ENCODE data around the gene INTS1. TPM values are rescaled to one million over a fixed set of nuclear protein-coding genes. Genes with fewer than 3 reads are reported as not detected.
A peak's percentile ranks its signal among the peaks of the same experiment; 100 is the strongest.

INTS1 gene
- total RNA-seq, 1 donor from 2014 or later = 91.0 TPM

DNA sequence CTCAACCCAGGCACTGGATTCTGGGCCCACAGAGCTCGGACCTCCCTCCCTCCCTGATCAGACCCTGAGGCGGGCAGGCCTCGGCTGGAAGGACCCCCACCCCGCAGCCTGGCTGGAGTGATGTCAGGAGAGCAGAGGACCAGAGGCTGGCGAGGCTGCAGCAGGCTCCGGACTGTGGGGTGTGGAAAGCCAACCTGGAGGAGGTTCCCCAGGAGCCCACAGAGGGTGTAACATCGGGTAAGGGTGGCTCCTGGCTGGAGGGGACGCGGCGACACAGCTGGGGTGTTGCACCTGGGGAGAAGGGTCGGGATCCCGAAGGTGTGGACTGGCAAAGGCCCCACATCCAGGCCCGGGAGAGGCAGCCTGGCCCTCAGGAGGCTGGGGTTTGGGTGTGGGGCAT, 36.0 kb downstream of the INTS1 start:
- Mint-ChIP-seq H3K36me3 (ENCODE audit: low read depth) (no peaks in the 10 kb centered on the region), H3K9me3 (no peaks in the 10 kb centered on the region), H3K27me3 (ENCODE audit: low read depth) (no peaks in the 10 kb centered on the region), H3K4me1 (ENCODE audit: low read depth) (no peaks in the 10 kb centered on the region), H3K27ac (no peak overlapping the region), H3K4me3 (ENCODE audit: low read depth) (no peak overlapping the region)
- no peak for DNase-seq (ENCODE audit: low spot score)
- intact Hi-C loops (cut with micrococcal nuclease) = no loop called here

GRCh38 chr7:1466524-1467271, 37.5 kb downstream of the INTS1 start:
- no peak for DNase-seq (ENCODE audit: low spot score)
- no peak overlapping the region for H3K4me3 Mint-ChIP-seq (ENCODE audit: low read depth)
- intact Hi-C loops (cut with micrococcal nuclease) = no loop called here
- H3K36me3 Mint-ChIP-seq (ENCODE audit: low read depth) = no peaks in the 10 kb centered on the region
- H3K4me1 Mint-ChIP-seq (ENCODE audit: low read depth) = no peaks in the 10 kb centered on the region
- H3K27ac Mint-ChIP-seq = no peak overlapping the region
- no peaks in the 10 kb centered on the region for H3K27me3 Mint-ChIP-seq (ENCODE audit: low read depth)
- no peaks in the 10 kb centered on the region for H3K9me3 Mint-ChIP-seq

DNA sequence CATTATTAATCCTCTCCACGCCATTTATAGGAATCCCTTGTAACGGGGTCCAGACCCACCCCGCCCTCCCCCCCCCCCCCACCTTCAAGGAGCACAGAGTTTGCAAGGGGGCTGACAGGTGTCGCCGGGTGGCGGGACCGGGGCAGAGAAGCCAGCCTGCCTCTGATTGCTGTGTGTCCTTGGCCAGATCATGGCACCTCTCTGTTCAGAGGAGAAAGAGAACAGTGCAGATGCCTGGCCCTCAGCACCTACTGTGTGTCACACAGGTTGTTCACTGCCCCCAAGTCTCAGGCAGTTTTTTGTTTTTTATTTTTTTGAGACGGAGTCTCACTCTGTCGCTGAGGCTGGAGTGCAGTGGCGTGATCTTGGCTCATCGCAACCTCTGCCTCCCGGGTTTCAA, 39.5 kb downstream of the INTS1 start:
- Mint-ChIP-seq H3K27me3 (ENCODE audit: low read depth) (no peaks in the 10 kb centered on the region), H3K4me1 (ENCODE audit: low read depth) (no peaks in the 10 kb centered on the region), H3K36me3 (ENCODE audit: low read depth) (no peaks in the 10 kb centered on the region), H3K9me3 (no peaks in the 10 kb centered on the region), H3K4me3 (ENCODE audit: low read depth) (no peak overlapping the region), H3K27ac (no peak overlapping the region)
- intact Hi-C loops (cut with micrococcal nuclease) = no loop called here
- no peak for DNase-seq (ENCODE audit: low spot score)

GRCh38 chr7:1463676-1464223, 40.4 kb downstream of the INTS1 start:
- H3K4me3 Mint-ChIP-seq (ENCODE audit: low read depth) = no peak overlapping the region
- H3K27ac Mint-ChIP-seq = no peak overlapping the region
- H3K27me3 Mint-ChIP-seq (ENCODE audit: low read depth) = no peaks in the 10 kb centered on the region

DNA sequence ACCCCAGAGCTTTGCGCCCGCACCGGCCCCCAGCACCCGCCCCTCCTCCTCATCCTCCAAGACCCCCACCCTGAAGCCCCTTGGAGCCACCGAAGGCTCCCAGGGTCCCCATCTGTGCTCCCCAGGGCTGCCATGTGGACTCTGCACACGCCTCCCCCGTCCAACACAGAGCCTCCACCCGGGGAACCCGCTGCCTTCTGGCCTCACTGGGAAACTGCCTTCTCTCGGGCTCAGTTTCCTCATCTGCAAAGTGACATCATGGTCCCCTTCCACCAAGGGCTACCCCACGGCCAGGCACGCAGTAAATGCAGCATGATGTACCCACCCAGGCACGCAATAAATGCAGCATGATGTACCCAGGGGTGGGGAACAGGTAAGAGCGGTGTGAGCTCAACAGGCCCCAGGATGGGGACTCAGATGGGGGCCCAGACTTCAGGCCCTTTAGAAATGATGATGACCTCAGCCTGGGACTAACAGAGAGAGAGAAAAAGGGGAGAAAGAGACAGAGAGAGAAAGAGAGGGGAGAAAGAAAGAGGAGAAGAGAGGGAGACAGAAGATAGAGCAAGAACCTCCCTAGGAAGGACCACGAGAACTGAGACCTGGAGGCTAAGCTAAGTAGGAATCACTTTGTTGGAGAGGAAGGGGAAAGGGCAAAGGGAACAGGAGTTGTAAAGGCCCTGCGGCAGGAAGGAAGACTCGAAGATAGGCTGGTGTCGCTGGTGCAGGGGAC, 42.4 kb downstream of the INTS1 start:
- intact Hi-C loops (cut with micrococcal nuclease) = no loop called here
- H3K4me1 Mint-ChIP-seq (ENCODE audit: low read depth) = no peaks in the 10 kb centered on the region
- no peaks in the 10 kb centered on the region for H3K36me3 Mint-ChIP-seq (ENCODE audit: low read depth)
- peak overlapping the region; percentile 6 for H3K4me3 Mint-ChIP-seq (ENCODE audit: low read depth)
- DNase-seq (ENCODE audit: low spot score) = no peak
- peaks cover 6% of the 10 kb centered on the region for H3K27me3 Mint-ChIP-seq (ENCODE audit: low read depth)
- no peak overlapping the region for H3K27ac Mint-ChIP-seq
- no peaks in the 10 kb centered on the region for H3K9me3 Mint-ChIP-seq

More at GRCh38 chr7:1463676-1464223, 40.4 kb downstream of the INTS1 start:
- no peaks in the 10 kb centered on the region for H3K4me1 Mint-ChIP-seq (ENCODE audit: low read depth)
- no peak for DNase-seq (ENCODE audit: low spot score)
- intact Hi-C loops (cut with micrococcal nuclease) = no loop called here
- H3K36me3 Mint-ChIP-seq (ENCODE audit: low read depth) = no peaks in the 10 kb centered on the region
- no peaks in the 10 kb centered on the region for H3K9me3 Mint-ChIP-seq

DNA sequence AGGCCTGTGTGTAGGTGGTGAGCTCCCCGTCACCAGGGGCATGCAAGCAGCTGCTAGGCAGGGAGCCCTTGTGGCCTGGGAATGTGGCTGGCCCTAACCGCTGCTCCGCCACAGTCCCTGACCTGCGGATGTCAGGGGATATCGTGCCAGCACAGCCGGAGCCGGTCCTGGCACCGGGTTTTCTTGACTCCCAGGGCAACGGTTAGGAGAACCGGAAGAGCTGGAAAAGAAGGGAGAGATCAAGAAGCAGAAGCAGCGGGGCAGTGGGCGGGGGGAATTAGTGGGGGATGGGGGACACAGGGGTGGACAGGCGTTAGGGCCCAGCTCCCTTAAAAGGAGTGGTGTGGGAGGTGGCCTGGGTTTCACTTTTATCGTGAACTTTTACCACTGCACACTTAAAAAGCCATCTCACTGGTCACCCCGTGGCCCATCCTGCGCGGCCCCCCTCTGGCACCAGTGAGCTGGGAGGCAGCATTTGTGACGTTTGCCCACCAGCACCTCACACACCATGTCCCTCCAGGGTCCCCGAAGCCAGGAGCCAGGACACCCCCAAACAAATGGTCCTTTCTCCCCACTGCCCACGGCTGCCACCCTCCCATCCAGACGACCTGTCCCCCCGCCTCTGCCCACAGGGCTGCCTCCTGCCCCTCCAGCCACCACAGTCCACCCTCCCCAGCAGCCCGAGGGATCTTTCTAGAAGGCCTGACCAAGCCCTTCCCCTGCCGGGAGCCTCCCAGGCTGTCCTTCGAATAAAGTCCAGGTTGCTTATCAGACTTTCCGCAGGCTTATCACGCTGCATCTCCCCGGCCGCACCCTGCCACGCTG, 43.2 kb downstream of the INTS1 start:
- Mint-ChIP-seq H3K4me3 (ENCODE audit: low read depth) (no peak overlapping the region), H3K4me1 (ENCODE audit: low read depth) (no peaks in the 10 kb centered on the region), H3K9me3 (no peaks in the 10 kb centered on the region), H3K36me3 (ENCODE audit: low read depth) (no peaks in the 10 kb centered on the region), H3K27me3 (ENCODE audit: low read depth) (peaks cover 6% of the 10 kb centered on the region), H3K27ac (no peak overlapping the region)
- DNase-seq (ENCODE audit: low spot score) = no peak
- intact Hi-C loops (cut with micrococcal nuclease) = no loop called here

DNA sequence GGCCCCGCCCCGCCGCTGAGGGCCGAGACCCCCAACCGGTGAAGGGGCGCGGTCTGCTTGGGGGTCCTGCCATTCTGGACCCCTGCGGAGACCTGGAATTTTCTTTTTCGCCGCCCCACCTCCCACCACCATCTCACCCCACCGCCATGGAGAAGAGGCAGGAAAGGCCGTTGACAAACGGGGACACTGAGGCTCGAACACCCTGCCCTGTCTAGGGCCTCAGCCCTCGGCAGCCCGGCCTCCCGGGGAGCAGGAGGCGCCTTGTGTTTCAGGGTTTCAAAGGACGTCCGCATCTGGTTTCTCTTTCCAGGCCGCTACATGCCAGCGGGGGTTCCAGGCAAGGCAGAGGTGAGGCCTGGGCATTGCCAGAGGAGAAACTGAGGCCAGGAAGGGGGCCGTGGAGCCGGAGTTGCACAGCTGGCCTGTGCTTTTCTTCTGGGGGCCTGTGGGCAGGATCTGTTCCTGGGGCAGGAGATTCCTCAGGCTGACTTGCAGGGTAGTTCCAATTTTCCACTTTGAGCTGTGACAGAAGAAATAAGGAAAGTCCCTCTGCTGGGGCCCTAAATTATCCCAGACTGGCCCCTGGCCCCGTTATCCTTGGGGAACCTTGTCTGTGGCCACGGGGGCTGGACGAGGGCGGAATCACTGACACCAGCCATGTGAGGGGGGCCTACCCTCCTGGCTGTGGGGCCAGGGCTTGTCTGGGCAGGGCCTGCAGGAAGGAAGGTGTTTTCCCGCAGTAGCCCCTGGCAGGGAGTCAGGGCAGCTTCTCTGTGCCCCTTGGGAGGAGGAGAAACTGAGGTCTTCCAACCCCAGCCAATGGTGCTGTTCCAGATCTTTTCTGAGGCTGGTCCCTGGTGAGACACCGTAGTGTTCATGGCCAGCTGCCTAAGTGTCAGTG, 44.0 kb downstream of the INTS1 start:
- intact Hi-C loops (cut with micrococcal nuclease) = loop anchor here (1.0 to 2.0 kb wide), 2 partner anchors 43 to 44 kb away; partner anchors contain the start of gene INTS1
- no peaks in the 10 kb centered on the region for H3K4me1 Mint-ChIP-seq (ENCODE audit: low read depth)

GRCh38 chr7:1459512-1459892, 44.7 kb downstream of the INTS1 start:
- Mint-ChIP-seq H3K4me1 (ENCODE audit: low read depth) (no peaks in the 10 kb centered on the region), H3K36me3 (ENCODE audit: low read depth) (no peaks in the 10 kb centered on the region), H3K4me3 (ENCODE audit: low read depth) (no peak overlapping the region), H3K27me3 (ENCODE audit: low read depth) (peaks cover 6% of the 10 kb centered on the region), H3K27ac (no peak overlapping the region), H3K9me3 (no peaks in the 10 kb centered on the region)
- intact Hi-C loops (cut with micrococcal nuclease) = loop anchor here (1.0 to 2.0 kb wide), 2 partner anchors 43 to 45 kb away; partner anchors contain the start of gene INTS1
- DNase-seq (ENCODE audit: low spot score) = peak; percentile 95

More for the DNA sequence above, 44.0 kb downstream of the INTS1 start:
- no peak for DNase-seq (ENCODE audit: low spot score)
- peak overlapping the region; percentile 66 for H3K4me3 Mint-ChIP-seq (ENCODE audit: low read depth)
- H3K27ac Mint-ChIP-seq = no peak overlapping the region
- peaks cover 6% of the 10 kb centered on the region for H3K27me3 Mint-ChIP-seq (ENCODE audit: low read depth)
- H3K36me3 Mint-ChIP-seq (ENCODE audit: low read depth) = no peaks in the 10 kb centered on the region
- no peaks in the 10 kb centered on the region for H3K9me3 Mint-ChIP-seq

GRCh38 chr7:1458683-1459511, 45.3 kb downstream of the INTS1 start, which contains the start of gene MICALL2:
Gene MICALL2, minus strand, starts transcription at chr7:1459470. Its CDS starts 144 bp downstream, at chr7:1459326.
- Mint-ChIP-seq H3K9me3 (no peaks in the 10 kb centered on the region), H3K27ac (no peak within 1 kb of the TSS), H3K36me3 (ENCODE audit: low read depth) (no peaks in the 10 kb centered on the region), H3K4me3 (ENCODE audit: low read depth) (peak within 1 kb of the TSS; percentile 77), H3K4me1 (ENCODE audit: low read depth) (no peaks in the 10 kb centered on the region), H3K27me3 (ENCODE audit: low read depth) (peaks cover 6% of the 10 kb centered on the region)
- intact Hi-C loops (cut with micrococcal nuclease) = loop anchor here (1.0 to 2.0 kb wide), 2 partner anchors 42 to 45 kb away; partner anchors contain the start of gene INTS1
- DNase-seq (ENCODE audit: low spot score) = no peak

GRCh38 chr7:1457949-1458682, 46.1 kb downstream of the INTS1 start:
- H3K27me3 Mint-ChIP-seq (ENCODE audit: low read depth) = peaks cover 6% of the 10 kb centered on the region
- H3K9me3 Mint-ChIP-seq = no peaks in the 10 kb centered on the region
- peak overlapping the region; percentile 56 for H3K4me3 Mint-ChIP-seq (ENCODE audit: low read depth)
- H3K27ac Mint-ChIP-seq = no peak overlapping the region
- DNase-seq (ENCODE audit: low spot score) = no peak
- intact Hi-C loops (cut with micrococcal nuclease) = loop anchor here (2.0 kb wide), 1 partner anchor 41 kb away; no protein-coding TSS in a partner anchor
- H3K36me3 Mint-ChIP-seq (ENCODE audit: low read depth) = no peaks in the 10 kb centered on the region
- H3K4me1 Mint-ChIP-seq (ENCODE audit: low read depth) = no peaks in the 10 kb centered on the region
